ENCODE measurements around the gene DEPDC4.
"Not testable (repeated sequence)": the region's sequence is repeated elsewhere in the genome, so short reads cannot be mapped to it uniquely, and the experiment has no call there.

DEPDC4 gene

GRCh38 chr12:100234591-100235304, 32.1 kb downstream of the DEPDC4 start (continued):
- TF ChIP-seq TSHZ1 (tag by site-specific recombination; IDR thresholded peaks at IDR 0.05; ENCODE audit: borderline replicate concordance) (no peak), ZNF704 (tag by site-specific recombination; IDR thresholded peaks at IDR 0.05) (no peak), ZNF514 (tag by site-specific recombination; IDR thresholded peaks at IDR 0.05) (no peak), ZNF792 (tag by site-specific recombination; IDR thresholded peaks at IDR 0.05) (no peak), ZNF112 (tag by site-specific recombination; IDR thresholded peaks at IDR 0.05) (no peak)
- TF ChIP-seq, protein P1, sequence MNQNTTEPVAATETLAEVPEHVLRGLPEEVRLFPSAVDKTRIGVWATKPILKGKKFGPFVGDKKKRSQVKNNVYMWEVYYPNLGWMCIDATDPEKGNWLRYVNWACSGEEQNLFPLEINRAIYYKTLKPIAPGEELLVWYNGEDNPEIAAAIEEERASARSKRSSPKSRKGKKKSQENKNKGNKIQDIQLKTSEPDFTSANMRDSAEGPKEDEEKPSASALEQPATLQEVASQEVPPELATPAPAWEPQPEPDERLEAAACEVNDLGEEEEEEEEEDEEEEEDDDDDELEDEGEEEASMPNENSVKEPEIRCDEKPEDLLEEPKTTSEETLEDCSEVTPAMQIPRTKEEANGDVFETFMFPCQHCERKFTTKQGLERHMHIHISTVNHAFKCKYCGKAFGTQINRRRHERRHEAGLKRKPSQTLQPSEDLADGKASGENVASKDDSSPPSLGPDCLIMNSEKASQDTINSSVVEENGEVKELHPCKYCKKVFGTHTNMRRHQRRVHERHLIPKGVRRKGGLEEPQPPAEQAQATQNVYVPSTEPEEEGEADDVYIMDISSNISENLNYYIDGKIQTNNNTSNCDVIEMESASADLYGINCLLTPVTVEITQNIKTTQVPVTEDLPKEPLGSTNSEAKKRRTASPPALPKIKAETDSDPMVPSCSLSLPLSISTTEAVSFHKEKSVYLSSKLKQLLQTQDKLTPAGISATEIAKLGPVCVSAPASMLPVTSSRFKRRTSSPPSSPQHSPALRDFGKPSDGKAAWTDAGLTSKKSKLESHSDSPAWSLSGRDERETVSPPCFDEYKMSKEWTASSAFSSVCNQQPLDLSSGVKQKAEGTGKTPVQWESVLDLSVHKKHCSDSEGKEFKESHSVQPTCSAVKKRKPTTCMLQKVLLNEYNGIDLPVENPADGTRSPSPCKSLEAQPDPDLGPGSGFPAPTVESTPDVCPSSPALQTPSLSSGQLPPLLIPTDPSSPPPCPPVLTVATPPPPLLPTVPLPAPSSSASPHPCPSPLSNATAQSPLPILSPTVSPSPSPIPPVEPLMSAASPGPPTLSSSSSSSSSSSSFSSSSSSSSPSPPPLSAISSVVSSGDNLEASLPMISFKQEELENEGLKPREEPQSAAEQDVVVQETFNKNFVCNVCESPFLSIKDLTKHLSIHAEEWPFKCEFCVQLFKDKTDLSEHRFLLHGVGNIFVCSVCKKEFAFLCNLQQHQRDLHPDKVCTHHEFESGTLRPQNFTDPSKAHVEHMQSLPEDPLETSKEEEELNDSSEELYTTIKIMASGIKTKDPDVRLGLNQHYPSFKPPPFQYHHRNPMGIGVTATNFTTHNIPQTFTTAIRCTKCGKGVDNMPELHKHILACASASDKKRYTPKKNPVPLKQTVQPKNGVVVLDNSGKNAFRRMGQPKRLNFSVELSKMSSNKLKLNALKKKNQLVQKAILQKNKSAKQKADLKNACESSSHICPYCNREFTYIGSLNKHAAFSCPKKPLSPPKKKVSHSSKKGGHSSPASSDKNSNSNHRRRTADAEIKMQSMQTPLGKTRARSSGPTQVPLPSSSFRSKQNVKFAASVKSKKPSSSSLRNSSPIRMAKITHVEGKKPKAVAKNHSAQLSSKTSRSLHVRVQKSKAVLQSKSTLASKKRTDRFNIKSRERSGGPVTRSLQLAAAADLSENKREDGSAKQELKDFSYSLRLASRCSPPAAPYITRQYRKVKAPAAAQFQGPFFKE (tag by site-specific recombination; IDR thresholded peaks at IDR 0.05; ENCODE audit: borderline replicate concordance) = no peak

DNA sequence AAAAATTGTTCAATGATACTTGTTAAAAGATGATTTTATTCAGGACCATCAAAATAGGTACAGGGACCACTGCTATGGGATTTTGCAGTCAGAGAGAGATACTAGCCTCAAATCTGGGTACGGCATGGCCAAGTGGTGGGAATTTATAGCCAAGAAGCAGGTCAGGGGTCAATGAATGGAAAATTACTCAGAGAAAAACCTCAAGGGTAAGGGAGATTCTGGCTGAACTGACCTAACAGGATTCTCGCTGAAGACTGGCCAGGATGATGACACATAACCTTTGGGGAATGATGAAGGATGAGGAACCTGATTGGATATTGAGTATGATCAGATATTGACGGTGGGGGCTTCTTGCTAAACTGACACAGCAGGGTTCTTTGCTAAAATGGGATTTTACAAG, 32.7 kb downstream of the DEPDC4 start:
- TF ChIP-seq GLIS1 (tag by site-specific recombination; IDR thresholded peaks at IDR 0.05) (no peak), ZNF335 (tag by site-specific recombination; conservative IDR thresholded peaks at IDR 0.05) (no peak), KLF9 (tag by site-specific recombination; IDR thresholded peaks at IDR 0.05; ENCODE audit: low read depth) (no peak), HOXC10 (CRISPR knock-in tag; IDR thresholded peaks at IDR 0.05) (no peak), ZNF514 (tag by site-specific recombination; IDR thresholded peaks at IDR 0.05) (no peak), ZNF24 (tag by site-specific recombination; IDR thresholded peaks at IDR 0.05) (no peak), ZNF223 (tag by site-specific recombination; IDR thresholded peaks at IDR 0.05) (no peak)
- TF ChIP-seq, protein P2, sequence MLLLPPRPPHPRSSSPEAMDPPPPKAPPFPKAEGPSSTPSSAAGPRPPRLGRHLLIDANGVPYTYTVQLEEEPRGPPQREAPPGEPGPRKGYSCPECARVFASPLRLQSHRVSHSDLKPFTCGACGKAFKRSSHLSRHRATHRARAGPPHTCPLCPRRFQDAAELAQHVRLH (tag by site-specific recombination; IDR thresholded peaks at IDR 0.05) = no peak
- POLR2A ChIA-PET = no interaction called here

DNA sequence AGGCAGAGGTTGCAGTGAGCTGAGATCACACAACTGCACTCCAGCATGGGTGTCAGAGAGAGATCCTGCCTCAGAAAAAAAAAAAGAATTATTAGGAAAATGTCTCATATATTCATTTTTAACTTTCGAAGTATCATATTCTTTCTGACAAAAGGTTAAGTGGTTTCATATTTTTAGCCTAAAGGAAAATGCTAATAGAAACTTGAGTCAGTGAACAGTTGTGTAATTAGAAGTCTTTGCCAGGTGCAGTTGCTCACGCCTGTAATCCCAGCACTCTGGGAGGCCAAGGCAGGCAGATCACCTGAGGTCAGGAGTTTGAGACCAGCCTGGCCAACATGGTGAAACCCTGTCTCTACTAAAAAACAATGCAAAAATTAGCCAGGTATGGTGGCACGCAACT, 35.0 kb downstream of the DEPDC4 start:
- H3K27ac ChIP-seq (ENCODE audit: extremely low read depth, low read depth, low read length); POLR2A ChIA-PET; H3K4me1 ChIP-seq (ENCODE audit: control insufficient read depth, insufficient read depth, low read length); H3K4me3 ChIP-seq (ENCODE audit: low read depth, low read length); H3K9me3 ChIP-seq (ENCODE audit: control insufficient read depth, insufficient read depth, low read depth, low read length); H3K36me3 ChIP-seq (ENCODE audit: control insufficient read depth in 2 of 2, insufficient read depth in 1 of 2, low read length in 2 of 2): not testable (repeated sequence)
- CTCF ChIA-PET = interaction anchor here (0.6 to 1.4 kb wide), 4 partner anchors 117 to 323 kb away, joined by 3 to 9 read pairs (median 4); no protein-coding TSS in a partner anchor

More for the DNA sequence above, 32.7 kb downstream of the DEPDC4 start:
- Histone ChIP-seq H3K4me1 (ENCODE audit: control insufficient read depth, insufficient read depth, low read length) (no peaks in the 10 kb centered on the region), H3K36me3 (ENCODE audit: control insufficient read depth in 2 of 2, insufficient read depth in 1 of 2, low read length in 2 of 2) (no peaks in the 10 kb centered on the region; a peak in 1 of 3 replicates), H3K4me3 (ENCODE audit: low read depth, low read length) (no peak overlapping the region), H3K27ac (ENCODE audit: extremely low read depth, low read depth, low read length) (no peak overlapping the region), H3K9me3 (ENCODE audit: control insufficient read depth, insufficient read depth, low read depth, low read length) (no peaks in the 10 kb centered on the region)
- CTCF ChIA-PET = interaction anchor here (0.6 to 3.3 kb wide), 12 partner anchors 9 to 320 kb away, joined by 3 to 17 read pairs (median 4); no protein-coding TSS in a partner anchor

Data from HEK293 (cell line).